ENCODE measurements around the gene XRRA1.

Gene XRRA1

DNA sequence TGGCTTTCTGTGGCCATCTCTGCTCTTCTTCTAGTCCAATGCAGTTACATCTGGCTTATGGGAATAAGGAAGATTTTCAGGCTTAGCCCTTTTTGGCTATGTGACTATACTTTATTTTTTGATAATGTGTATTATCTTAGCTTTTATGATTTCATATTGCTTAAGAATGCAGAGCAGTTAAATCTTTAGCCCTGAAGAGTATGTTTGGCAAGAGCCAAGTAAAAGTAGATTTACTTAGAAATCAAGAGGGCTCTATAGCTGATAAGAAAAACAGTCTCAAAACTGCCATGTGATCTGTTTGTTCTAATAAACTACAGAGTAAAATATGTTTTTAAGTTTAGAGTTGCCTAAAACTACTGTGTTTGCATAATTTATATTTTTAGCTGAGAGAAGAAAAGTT is 139.1 kb downstream of the XRRA1 start (continued):
- TF ChIP-seq, protein P1, sequence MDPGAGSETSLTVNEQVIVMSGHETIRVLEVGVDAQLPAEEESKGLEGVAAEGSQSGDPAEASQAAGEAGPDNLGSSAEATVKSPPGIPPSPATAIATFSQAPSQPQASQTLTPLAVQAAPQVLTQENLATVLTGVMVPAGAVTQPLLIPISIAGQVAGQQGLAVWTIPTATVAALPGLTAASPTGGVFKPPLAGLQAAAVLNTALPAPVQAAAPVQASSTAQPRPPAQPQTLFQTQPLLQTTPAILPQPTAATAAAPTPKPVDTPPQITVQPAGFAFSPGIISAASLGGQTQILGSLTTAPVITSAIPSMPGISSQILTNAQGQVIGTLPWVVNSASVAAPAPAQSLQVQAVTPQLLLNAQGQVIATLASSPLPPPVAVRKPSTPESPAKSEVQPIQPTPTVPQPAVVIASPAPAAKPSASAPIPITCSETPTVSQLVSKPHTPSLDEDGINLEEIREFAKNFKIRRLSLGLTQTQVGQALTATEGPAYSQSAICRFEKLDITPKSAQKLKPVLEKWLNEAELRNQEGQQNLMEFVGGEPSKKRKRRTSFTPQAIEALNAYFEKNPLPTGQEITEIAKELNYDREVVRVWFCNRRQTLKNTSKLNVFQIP (CRISPR knock-in tag; IDR thresholded peaks at IDR 0.05; ENCODE audit: borderline replicate concordance, low read depth): no peak
- TF ChIP-seq ZFP3 (CRISPR knock-in tag; IDR thresholded peaks at IDR 0.05) (no peak), ZNF565 (CRISPR knock-in tag; conservative IDR thresholded peaks at IDR 0.05; ENCODE audit: low read depth) (no peak), ZFP30 (CRISPR knock-in tag; IDR thresholded peaks at IDR 0.05) (no peak), TCF4 (CRISPR knock-in tag; IDR thresholded peaks at IDR 0.05; ENCODE audit: borderline replicate concordance) (no peak), ARNTL (CRISPR knock-in tag; IDR thresholded peaks at IDR 0.05; ENCODE audit: borderline replicate concordance, low read depth) (no peak), CSDC2 (CRISPR knock-in tag; IDR thresholded peaks at IDR 0.05) (no peak), SNAI2 (CRISPR knock-in tag; IDR thresholded peaks at IDR 0.05) (no peak)
- TF ChIP-seq, protein P2, sequence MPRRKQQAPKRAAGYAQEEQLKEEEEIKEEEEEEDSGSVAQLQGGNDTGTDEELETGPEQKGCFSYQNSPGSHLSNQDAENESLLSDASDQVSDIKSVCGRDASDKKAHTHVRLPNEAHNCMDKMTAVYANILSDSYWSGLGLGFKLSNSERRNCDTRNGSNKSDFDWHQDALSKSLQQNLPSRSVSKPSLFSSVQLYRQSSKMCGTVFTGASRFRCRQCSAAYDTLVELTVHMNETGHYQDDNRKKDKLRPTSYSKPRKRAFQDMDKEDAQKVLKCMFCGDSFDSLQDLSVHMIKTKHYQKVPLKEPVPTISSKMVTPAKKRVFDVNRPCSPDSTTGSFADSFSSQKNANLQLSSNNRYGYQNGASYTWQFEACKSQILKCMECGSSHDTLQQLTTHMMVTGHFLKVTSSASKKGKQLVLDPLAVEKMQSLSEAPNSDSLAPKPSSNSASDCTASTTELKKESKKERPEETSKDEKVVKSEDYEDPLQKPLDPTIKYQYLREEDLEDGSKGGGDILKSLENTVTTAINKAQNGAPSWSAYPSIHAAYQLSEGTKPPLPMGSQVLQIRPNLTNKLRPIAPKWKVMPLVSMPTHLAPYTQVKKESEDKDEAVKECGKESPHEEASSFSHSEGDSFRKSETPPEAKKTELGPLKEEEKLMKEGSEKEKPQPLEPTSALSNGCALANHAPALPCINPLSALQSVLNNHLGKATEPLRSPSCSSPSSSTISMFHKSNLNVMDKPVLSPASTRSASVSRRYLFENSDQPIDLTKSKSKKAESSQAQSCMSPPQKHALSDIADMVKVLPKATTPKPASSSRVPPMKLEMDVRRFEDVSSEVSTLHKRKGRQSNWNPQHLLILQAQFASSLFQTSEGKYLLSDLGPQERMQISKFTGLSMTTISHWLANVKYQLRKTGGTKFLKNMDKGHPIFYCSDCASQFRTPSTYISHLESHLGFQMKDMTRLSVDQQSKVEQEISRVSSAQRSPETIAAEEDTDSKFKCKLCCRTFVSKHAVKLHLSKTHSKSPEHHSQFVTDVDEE (CRISPR knock-in tag; IDR thresholded peaks at IDR 0.05): no peak
- TF ChIP-seq, protein P3, sequence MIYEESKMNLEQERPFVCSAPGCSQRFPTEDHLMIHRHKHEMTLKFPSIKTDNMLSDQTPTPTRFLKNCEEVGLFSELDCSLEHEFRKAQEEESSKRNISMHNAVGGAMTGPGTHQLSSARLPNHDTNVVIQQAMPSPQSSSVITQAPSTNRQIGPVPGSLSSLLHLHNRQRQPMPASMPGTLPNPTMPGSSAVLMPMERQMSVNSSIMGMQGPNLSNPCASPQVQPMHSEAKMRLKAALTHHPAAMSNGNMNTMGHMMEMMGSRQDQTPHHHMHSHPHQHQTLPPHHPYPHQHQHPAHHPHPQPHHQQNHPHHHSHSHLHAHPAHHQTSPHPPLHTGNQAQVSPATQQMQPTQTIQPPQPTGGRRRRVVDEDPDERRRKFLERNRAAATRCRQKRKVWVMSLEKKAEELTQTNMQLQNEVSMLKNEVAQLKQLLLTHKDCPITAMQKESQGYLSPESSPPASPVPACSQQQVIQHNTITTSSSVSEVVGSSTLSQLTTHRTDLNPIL (CRISPR knock-in tag; IDR thresholded peaks at IDR 0.05; ENCODE audit: low read depth): no peak

DNA sequence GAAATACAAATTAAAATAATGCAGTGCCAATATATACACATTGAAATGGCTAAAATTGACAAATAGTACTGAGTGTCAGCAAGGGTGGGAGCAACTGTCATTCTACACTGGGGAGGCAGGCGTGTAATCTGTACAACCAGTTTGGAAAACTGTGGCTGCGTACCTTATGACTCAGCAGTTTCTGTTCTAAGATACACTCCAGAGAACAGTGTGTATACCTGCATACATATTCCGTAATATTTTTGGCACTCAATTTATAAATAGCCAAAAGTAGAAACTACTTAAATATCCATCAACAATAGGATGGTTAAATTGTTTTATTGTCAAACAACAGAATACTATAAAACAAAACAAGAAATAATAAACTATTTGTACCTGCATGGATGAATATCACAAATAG is 142.6 kb downstream of the XRRA1 start:
- ATAC-seq: no peak

DNA sequence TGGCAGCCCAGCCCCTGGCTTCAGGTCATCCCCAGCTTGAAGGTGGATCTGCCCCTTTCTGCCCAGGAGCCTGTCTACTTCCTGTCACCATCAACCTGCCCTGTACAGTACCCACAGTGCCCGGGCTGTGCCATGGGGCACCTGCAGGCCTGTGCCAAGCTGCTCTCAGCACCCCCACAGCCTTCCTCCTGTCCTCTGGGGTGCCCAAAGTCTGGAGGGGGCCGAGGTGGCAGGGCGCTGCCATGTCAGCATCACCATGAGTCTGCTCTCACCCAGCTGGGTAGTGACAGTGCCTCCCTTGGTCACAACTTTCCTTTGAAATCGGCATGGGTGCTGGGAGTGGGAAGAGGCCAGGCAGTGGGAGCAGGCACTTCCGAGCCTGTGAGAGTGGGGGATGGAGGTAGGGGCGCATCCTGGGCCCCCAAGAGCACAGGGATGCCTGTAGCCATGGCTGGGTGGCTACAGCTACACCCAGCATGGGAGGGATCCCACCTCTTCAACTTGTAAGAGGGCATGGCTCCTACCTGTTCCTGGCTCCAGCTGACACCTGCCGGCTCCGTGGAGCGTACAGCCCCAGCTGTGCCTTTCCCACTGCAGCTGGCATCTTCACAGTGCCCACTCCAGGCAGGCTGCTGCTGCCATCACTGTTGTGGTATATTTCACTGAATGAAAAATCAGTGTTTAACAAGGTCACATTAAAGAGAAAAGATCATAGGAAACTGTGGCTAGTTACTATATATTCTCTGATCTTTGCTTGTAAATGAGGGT is 157.4 kb downstream of the XRRA1 start:
- ATAC-seq: no peak
- TF ChIP-seq ZFP3 (CRISPR knock-in tag; IDR thresholded peaks at IDR 0.05) (no peak), ARNTL (CRISPR knock-in tag; IDR thresholded peaks at IDR 0.05; ENCODE audit: borderline replicate concordance, low read depth) (no peak), SNAI2 (CRISPR knock-in tag; IDR thresholded peaks at IDR 0.05) (no peak), ZNF565 (CRISPR knock-in tag; conservative IDR thresholded peaks at IDR 0.05; ENCODE audit: low read depth) (no peak), GLIS3 (CRISPR knock-in tag; IDR thresholded peaks at IDR 0.05) (no peak), TCF4 (CRISPR knock-in tag; IDR thresholded peaks at IDR 0.05; ENCODE audit: borderline replicate concordance) (no peak), PPARA (CRISPR knock-in tag; IDR thresholded peaks at IDR 0.05; ENCODE audit: borderline replicate concordance) (no peak), ZNF8 (CRISPR knock-in tag; IDR thresholded peaks at IDR 0.05) (no peak), ISL1 (CRISPR knock-in tag; IDR thresholded peaks at IDR 0.05) (no peak), RARB (CRISPR knock-in tag; IDR thresholded peaks at IDR 0.05) (no peak), ZC3H10 (CRISPR knock-in tag; IDR thresholded peaks at IDR 0.05) (no peak)
- TF ChIP-seq, protein P2 (CRISPR knock-in tag; IDR thresholded peaks at IDR 0.05): no peak
- TF ChIP-seq, protein P3 (CRISPR knock-in tag; IDR thresholded peaks at IDR 0.05; ENCODE audit: low read depth): no peak
- TF ChIP-seq, protein P1 (CRISPR knock-in tag; IDR thresholded peaks at IDR 0.05; ENCODE audit: borderline replicate concordance, low read depth): no peak

More for the DNA sequence above, 142.6 kb downstream of the XRRA1 start:
- TF ChIP-seq, protein P3 (CRISPR knock-in tag; IDR thresholded peaks at IDR 0.05; ENCODE audit: low read depth): no peak
- no peak for TF ChIP-seq ISL1 (CRISPR knock-in tag; IDR thresholded peaks at IDR 0.05)
- TF ChIP-seq, protein P1 (CRISPR knock-in tag; IDR thresholded peaks at IDR 0.05; ENCODE audit: borderline replicate concordance, low read depth): no peak

All from SK-N-SH treated with all-trans-retinoic acid at 6 μM for 48 hours (cell line).